AG09309 (cell line): ENCODE data around the gene DACH1.

ENCODE experiments used
- DNase-seq: peaks from one replicate; pipeline ENCODE4 v3.0.0-alpha.2; 2010; ENCODE audit warnings: low read depth
- H3K4me3 ChIP-seq: 2 replicates; pipeline ENCODE4 v1.5.1; 2011; ENCODE audit warnings: mild to moderate bottlenecking, low read depth, low read length, moderate library complexity; ENCODE audit not compliant: control insufficient read depth
- TF ChIP-seq, protein P1 (sequence below): IDR thresholded peaks from 2 replicates; pipeline ENCODE4 v1.5.1; 2011; ENCODE audit warnings: mild to moderate bottlenecking, low read depth, low read length, inconsistent platforms; ENCODE audit not compliant: insufficient read depth, control insufficient read depth; ENCODE audit errors: missing control alignments

Gene DACH1

DNA sequence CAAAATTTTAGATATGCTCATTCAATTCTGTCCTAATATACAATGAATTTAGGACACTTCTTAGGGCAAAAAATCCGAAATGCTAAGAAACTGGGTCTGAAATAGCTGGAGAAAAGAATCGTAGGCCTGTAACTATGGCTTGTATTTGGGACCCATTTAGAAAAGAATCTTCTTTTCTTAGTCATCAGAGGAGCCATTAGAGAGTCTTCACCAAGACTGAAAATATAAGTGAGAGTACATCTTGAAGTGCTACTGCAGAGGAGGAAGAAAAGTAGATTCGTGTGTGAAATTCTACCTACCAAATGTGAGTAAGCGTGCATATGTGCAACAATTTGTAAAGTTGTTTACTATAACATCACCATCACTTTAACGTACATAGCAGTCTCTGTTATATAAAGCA lies 8.8 kb upstream of the DACH1 start:
- DNase-seq = no peak
- TF ChIP-seq, protein P1, sequence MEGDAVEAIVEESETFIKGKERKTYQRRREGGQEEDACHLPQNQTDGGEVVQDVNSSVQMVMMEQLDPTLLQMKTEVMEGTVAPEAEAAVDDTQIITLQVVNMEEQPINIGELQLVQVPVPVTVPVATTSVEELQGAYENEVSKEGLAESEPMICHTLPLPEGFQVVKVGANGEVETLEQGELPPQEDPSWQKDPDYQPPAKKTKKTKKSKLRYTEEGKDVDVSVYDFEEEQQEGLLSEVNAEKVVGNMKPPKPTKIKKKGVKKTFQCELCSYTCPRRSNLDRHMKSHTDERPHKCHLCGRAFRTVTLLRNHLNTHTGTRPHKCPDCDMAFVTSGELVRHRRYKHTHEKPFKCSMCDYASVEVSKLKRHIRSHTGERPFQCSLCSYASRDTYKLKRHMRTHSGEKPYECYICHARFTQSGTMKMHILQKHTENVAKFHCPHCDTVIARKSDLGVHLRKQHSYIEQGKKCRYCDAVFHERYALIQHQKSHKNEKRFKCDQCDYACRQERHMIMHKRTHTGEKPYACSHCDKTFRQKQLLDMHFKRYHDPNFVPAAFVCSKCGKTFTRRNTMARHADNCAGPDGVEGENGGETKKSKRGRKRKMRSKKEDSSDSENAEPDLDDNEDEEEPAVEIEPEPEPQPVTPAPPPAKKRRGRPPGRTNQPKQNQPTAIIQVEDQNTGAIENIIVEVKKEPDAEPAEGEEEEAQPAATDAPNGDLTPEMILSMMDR = no peak
- no peak overlapping the region for H3K4me3 ChIP-seq

DNA sequence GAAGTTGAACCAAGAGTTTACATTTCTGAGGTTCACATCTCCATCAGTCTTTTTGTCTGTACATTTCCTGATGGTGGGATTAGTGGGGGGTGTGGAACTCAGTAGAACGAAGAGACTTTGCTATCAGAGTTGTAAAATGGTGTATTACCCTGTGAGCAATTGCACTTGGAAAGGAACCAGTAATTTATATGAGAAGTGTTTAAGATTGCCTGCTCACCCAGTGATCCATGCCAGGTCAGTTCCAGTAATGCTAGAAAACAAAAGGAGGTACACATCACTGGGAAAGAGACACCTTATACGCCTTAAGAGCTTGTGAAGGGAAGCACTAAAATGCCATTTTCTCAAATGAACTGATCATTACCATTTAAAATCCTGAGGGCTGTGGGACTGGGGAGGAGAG lies 7.5 kb upstream of the DACH1 start:
- no peak for DNase-seq
- no peak overlapping the region for H3K4me3 ChIP-seq
- TF ChIP-seq, protein P1 = no peak

DNA sequence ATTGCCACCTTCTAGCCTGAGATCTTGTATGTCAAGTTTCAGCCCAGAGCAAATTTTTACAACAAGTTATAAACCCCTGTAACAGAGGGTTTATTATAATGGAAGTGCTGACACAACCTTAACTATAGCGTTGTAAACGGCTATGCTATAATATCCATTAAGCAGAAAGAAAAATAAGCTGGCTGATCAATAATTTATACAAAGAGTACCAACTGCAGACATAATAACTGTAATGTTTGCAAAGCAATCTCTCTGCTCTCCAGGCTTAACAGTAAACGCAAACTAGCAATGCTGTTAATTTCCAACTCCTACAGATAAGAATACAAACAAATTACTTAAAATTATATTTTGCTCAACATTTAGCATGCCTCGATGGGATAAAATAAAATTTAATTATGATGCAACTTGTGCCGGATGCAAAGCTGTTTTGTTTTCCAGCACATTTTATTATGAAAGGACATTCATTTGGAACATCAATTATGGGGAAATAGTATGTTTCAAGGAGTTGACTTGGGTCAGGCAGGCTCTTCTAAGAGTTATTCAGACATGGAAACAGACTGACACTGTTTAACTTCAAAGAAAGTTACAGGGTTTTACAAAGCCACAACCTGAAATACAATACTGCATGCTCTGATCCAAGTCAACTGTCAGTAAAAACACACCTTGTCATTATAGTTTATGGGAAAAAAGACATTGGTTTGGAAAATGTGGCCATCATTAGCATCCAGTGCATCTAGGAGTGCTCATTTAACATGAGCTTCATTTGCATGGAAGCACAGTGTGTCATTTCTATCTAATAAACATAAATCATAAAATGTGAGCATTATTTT lies 6.6 kb upstream of the DACH1 start:
- H3K4me3 ChIP-seq = no peak overlapping the region
- TF ChIP-seq, protein P1 = no peak
- no peak for DNase-seq

DNA sequence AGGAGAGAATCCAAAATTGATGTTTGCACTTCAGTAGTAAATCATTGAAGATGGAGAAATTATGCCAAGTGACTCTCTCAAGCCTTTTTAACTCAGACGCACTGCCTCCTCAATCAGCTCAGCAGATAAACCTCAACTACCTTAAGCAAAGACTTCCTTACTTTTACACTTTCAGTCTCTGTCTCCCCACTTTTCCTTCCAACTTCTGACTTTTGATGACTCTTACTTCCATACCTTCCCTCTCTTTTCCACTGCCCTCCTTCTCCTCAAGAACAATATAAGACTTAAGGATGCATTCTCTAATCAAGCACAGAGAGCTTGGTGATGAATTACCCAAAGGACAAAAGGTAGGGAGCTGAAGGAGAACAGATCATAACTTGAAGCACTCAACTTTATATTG lies 4.8 kb upstream of the DACH1 start:
- DNase-seq = no peak
- no peak overlapping the region for H3K4me3 ChIP-seq

DNA sequence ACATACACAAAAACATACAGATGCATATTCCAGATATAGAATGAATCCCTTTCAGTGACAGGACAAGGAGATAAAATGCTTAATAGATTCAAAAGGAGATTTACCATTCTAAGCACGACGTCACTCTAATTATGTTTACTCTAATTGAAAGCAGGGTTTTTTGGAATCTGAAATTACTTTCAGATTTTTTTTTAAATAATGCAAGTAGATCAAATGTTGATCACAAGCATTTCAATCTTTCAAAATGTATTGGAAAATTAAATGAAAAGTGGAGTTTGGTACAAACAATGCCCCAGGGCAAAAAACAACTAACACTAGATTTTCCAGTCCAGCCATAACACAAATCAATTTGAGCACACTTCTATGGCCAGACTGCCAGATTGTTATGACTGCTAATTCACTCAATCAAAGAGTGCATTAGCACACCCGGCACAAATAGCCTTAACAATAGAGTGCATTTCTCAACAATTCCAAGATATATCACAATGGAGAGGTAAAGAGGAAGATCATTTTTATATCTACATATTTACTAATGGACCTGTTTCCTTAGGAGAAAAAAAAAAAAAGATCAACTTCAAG lies 4.3 kb upstream of the DACH1 start:
- H3K4me3 ChIP-seq = no peak overlapping the region
- TF ChIP-seq, protein P1 = no peak
- no peak for DNase-seq

More for the DNA sequence above, 4.8 kb upstream of the DACH1 start:
- TF ChIP-seq, protein P1 = no peak

DNA sequence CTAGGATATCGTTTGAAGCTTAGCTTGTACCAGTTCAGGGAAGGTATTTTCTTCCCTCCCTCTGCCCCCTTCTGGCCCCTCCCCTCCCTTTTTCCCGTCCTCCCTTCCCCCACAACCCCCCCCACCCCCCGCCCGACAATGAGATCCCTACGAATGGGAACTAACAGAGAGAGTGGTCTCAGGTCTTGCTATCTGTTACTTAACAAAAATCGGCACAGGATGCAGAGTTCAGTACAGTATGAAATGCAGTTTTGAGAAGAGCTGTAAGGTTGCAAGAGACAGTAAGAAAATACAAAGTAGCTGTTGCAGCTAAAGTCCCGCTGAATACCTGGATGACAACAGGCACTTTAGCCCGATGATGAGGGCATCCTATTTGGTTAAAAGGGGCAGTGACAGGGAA lies 3.1 kb upstream of the DACH1 start:
- TF ChIP-seq, protein P1 = no peak
- no peak overlapping the region for H3K4me3 ChIP-seq
- DNase-seq = no peak
